Endothelial cell of umbilical vein (primary cell): ENCODE data around the gene MTA1.

Experiments
- CTCF ChIP-seq, 2 donors: IDR thresholded peaks; 1 replicate in 1 of 2; 2 replicates in 1 of 2; pipeline ENCODE4 v1.5.1; 2011; ENCODE audit warnings: low read length in 2 of 2, mild to moderate bottlenecking in 2 of 2, moderate library complexity in 2 of 2, control low read depth in 1 of 2, inconsistent platforms in 1 of 2, low read depth in 1 of 2; ENCODE audit not compliant: insufficient read depth in 1 of 2; ENCODE audit errors: extremely low read depth in 1 of 2
- EZH2 ChIP-seq: IDR thresholded peaks from 2 replicates; pipeline ENCODE4 v1.6.1; 2012; ENCODE audit warnings: borderline replicate concordance, low read depth, mild to moderate bottlenecking, moderate library complexity, low read length, inconsistent platforms; ENCODE audit not compliant: severe bottlenecking
- MAX ChIP-seq: IDR thresholded peaks from 2 replicates; pipeline ENCODE4 v1.6.1; 2011; ENCODE audit not compliant: insufficient read depth, insufficient read length
- POLR2A ChIP-seq: IDR thresholded peaks from 2 replicates; pipeline ENCODE4 v1.6.1; 2012; ENCODE audit warnings: low read depth, mild to moderate bottlenecking, control low read depth, low read length
- POLR2AphosphoS5 ChIP-seq: IDR thresholded peaks from 2 replicates; pipeline ENCODE4 v1.6.1; 2012; ENCODE audit warnings: low read depth, mild to moderate bottlenecking, control low read depth, low read length, moderate library complexity; ENCODE audit not compliant: insufficient read depth

GRCh38 chr14:105432657-105433056 lies 13.0 kb downstream of the MTA1 start:
- TF ChIP-seq POLR2A (no peak), CTCF (IDR thresholded peaks at IDR 0.05; ENCODE audit: extremely low read depth in 1 of 2, insufficient read depth in 1 of 2, low read depth in 1 of 2, low read length in 2 of 2) (no peak), MAX (no peak), EZH2 (no peak), POLR2AphosphoS5 (no peak)
